Amniotic stem cell (primary cell): ENCODE data around the gene LGALS9C.
"Not testable (repeated sequence)": the region's sequence is repeated elsewhere in the genome, so short reads cannot be mapped to it uniquely, and the experiment has no call there.

Experiments used
- DNase-seq: peaks from one replicate; lab custom pipeline; 2025; lab: John Stamatoyannopoulos, UW

The LGALS9C gene

GRCh38 chr17:18478977-18479595 is 2.5 kb downstream of the LGALS9C start:
- not testable (repeated sequence) for DNase-seq

GRCh38 chr17:18481775-18482174 is 5.2 kb downstream of the LGALS9C start:
- not testable (repeated sequence) for DNase-seq

GRCh38 chr17:18485936-18486464 is 9.4 kb downstream of the LGALS9C start:
- DNase-seq = not testable (repeated sequence)

- DNase-seq = not testable (repeated sequence)
Measured at GRCh38 chr17:18487633-18488032, 11.0 kb downstream of the LGALS9C start.

- not testable (repeated sequence) for DNase-seq
Measured at GRCh38 chr17:18488622-18489021, 12.0 kb downstream of the LGALS9C start.

- not testable (repeated sequence) for DNase-seq
Measured at GRCh38 chr17:18490016-18490415, 13.4 kb downstream of the LGALS9C start.

- not testable (repeated sequence) for DNase-seq
Measured at GRCh38 chr17:18492712-18493480, 16.3 kb downstream of the LGALS9C start.

- not testable (repeated sequence) for DNase-seq
Measured at GRCh38 chr17:18494250-18494768, 17.7 kb downstream of the LGALS9C start.

- DNase-seq = not testable (repeated sequence)
Measured at GRCh38 chr17:18497044-18497443, 20.5 kb downstream of the LGALS9C start.

- not testable (repeated sequence) for DNase-seq
Measured at GRCh38 chr17:18499100-18499499, 22.5 kb downstream of the LGALS9C start.

GRCh38 chr17:18499756-18500155 is 23.2 kb downstream of the LGALS9C start:
- DNase-seq = not testable (repeated sequence)

- not testable (repeated sequence) for DNase-seq
Measured at GRCh38 chr17:18500281-18500680, 23.7 kb downstream of the LGALS9C start.

GRCh38 chr17:18500816-18501215 is 24.2 kb downstream of the LGALS9C start:
- not testable (repeated sequence) for DNase-seq

- DNase-seq = not testable (repeated sequence)
Measured at GRCh38 chr17:18503221-18503620, 26.6 kb downstream of the LGALS9C start.

- DNase-seq = not testable (repeated sequence)
Measured at GRCh38 chr17:18507729-18508128, 31.1 kb downstream of the LGALS9C start.

- DNase-seq = not testable (repeated sequence)
Measured at GRCh38 chr17:18508667-18509066, 32.1 kb downstream of the LGALS9C start.

GRCh38 chr17:18521100-18521499 is 44.5 kb downstream of the LGALS9C start:
- not testable (repeated sequence) for DNase-seq

- DNase-seq = not testable (repeated sequence)
Measured at GRCh38 chr17:18525015-18525414, 48.4 kb downstream of the LGALS9C start.

- not testable (repeated sequence) for DNase-seq
Measured at GRCh38 chr17:18526168-18526800, 49.7 kb downstream of the LGALS9C start.

GRCh38 chr17:18527354-18527753 is 50.8 kb downstream of the LGALS9C start:
- DNase-seq = not testable (repeated sequence)

- DNase-seq = not testable (repeated sequence)
Measured at GRCh38 chr17:18528435-18528834, 51.8 kb downstream of the LGALS9C start.

GRCh38 chr17:18528899-18529500 is 52.4 kb downstream of the LGALS9C start:
- not testable (repeated sequence) for DNase-seq
